ENCODE results near the gene CLEC16A. TPM values are rescaled to one million over a fixed set of nuclear protein-coding genes. Genes with fewer than 3 reads are reported as not detected.

Gene CLEC16A
- total and polyA plus RNA-seq, 4 donors = 14.3 to 44.4 (median 26.4) TPM

GRCh38 chr16:10990378-10990777, 46.0 kb downstream of the CLEC16A start:
- Histone ChIP-seq H3K27me3 (ENCODE audit: control insufficient read depth in 3 of 3, insufficient read depth in 3 of 3, low read length in 2 of 3) (no peaks in the 10 kb centered on the region), H3K36me3 (ENCODE audit: control insufficient read depth in 4 of 4, insufficient read depth in 4 of 4, low read length in 4 of 4) (peaks cover 0 to 27% (median 8%) of the 10 kb centered on the region in 4 donors), H3K27ac (ENCODE audit: low read depth in 1 of 2, low read length in 1 of 2) (no peak overlapping the region), H3K4me1 (ENCODE audit: control insufficient read depth in 5 of 5, insufficient read depth in 5 of 5, low read length in 5 of 5) (peaks cover 0 to 5% (median 0%) of the 10 kb centered on the region in 5 donors), H3K9ac (ENCODE audit: insufficient read depth in 1 of 2, low read length in 2 of 2) (no peak overlapping the region), H3K4me3 (no peak overlapping the region), H3K9me3 (ENCODE audit: control insufficient read depth in 4 of 4, insufficient read depth in 3 of 4, low read length in 3 of 4) (no peaks in the 10 kb centered on the region)
- 91 to 95% methylated on average over 5 of the region's 5 CpGs for WGBS, 2 donors
- ATAC-seq (ENCODE audit: insufficient read depth, low FRiP score) (no peak), DNase-seq (no peak)
- no peak for TF ChIP-seq CTCF (IDR thresholded peaks at IDR 0.05; ENCODE audit: control extremely low read depth, extremely low read depth)

DNA sequence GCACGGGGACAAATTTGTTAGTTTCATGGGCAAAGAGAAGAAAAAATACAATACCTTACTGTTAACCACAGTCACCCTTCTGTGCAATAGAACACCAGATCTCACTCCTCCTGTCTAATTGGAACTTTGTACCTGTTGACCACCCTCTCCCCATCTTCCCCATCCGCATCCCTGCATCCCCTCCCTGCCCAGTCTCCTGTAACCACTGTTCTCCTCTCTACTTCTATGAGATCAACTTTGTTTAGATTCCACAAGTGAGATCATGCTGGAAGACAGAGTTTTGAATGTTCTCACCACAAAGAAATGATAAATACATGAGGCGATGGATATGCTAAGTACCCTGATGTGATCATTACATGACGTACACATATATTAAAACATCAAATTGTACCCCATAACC, 47.7 kb downstream of the CLEC16A start:
- no peaks in the 10 kb centered on the region for H3K27me3 ChIP-seq (ENCODE audit: control insufficient read depth in 3 of 3, insufficient read depth in 3 of 3, low read length in 2 of 3)
- no peak overlapping the region for H3K9ac ChIP-seq (ENCODE audit: insufficient read depth in 1 of 2, low read length in 2 of 2)
- H3K4me1 ChIP-seq (ENCODE audit: control insufficient read depth in 5 of 5, insufficient read depth in 5 of 5, low read length in 5 of 5) = peaks cover 0 to 7% (median 0%) of the 10 kb centered on the region in 5 donors
- peaks cover 0 to 34% (median 9%) of the 10 kb centered on the region in 4 donors for H3K36me3 ChIP-seq (ENCODE audit: control insufficient read depth in 4 of 4, insufficient read depth in 4 of 4, low read length in 4 of 4)
- WGBS, 2 donors = 86 to 87% methylated on average over 4 of the region's 4 CpGs
- DNase-seq (no peak), ATAC-seq (ENCODE audit: insufficient read depth, low FRiP score) (no peak)
- H3K4me3 ChIP-seq = no peak overlapping the region
- no peak for TF ChIP-seq CTCF (IDR thresholded peaks at IDR 0.05; ENCODE audit: control extremely low read depth, extremely low read depth)
- H3K27ac ChIP-seq (ENCODE audit: low read depth in 1 of 2, low read length in 1 of 2) = no peak overlapping the region
- no peaks in the 10 kb centered on the region for H3K9me3 ChIP-seq (ENCODE audit: control insufficient read depth in 4 of 4, insufficient read depth in 3 of 4, low read length in 3 of 4)

DNA sequence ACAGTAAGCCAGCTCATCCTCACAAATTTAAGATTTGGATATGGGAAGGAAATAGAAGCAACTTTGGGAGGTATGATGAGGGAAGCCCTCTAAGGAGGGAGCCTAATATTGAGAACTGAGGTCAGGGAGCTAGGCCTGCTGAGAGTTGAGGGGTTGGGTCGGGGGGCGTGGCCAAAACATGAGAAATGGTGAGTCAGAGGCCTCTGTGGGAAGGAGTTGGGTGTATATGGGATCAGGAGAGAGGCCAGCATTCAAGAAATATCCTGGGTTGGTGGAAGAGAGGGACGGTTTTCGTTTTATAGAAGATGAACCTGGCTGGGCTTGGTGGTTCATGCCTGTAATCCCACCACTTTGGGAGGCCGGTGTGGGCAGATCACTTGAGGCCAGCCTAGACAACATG, 48.4 kb downstream of the CLEC16A start:
- H3K27ac ChIP-seq (ENCODE audit: low read depth in 1 of 2, low read length in 1 of 2) = no peak overlapping the region
- H3K9ac ChIP-seq (ENCODE audit: insufficient read depth in 1 of 2, low read length in 2 of 2) = no peak overlapping the region
- no peaks in the 10 kb centered on the region for H3K9me3 ChIP-seq (ENCODE audit: control insufficient read depth in 4 of 4, insufficient read depth in 3 of 4, low read length in 3 of 4)
- WGBS, 2 donors = 91 to 96% methylated on average over 5 of the region's 5 CpGs
- no peak for DNase-seq
- H3K4me1 ChIP-seq (ENCODE audit: control insufficient read depth in 5 of 5, insufficient read depth in 5 of 5, low read length in 5 of 5) = peaks cover 0 to 7% (median 0%) of the 10 kb centered on the region in 5 donors
- no peak for ATAC-seq (ENCODE audit: insufficient read depth, low FRiP score)
- H3K36me3 ChIP-seq (ENCODE audit: control insufficient read depth in 4 of 4, insufficient read depth in 4 of 4, low read length in 4 of 4) = peaks cover 0 to 32% (median 10%) of the 10 kb centered on the region in 4 donors
- no peak overlapping the region for H3K4me3 ChIP-seq
- TF ChIP-seq CTCF (IDR thresholded peaks at IDR 0.05; ENCODE audit: control extremely low read depth, extremely low read depth) = no peak
- no peaks in the 10 kb centered on the region for H3K27me3 ChIP-seq (ENCODE audit: control insufficient read depth in 3 of 3, insufficient read depth in 3 of 3, low read length in 2 of 3)

- 63 to 80% methylated on average over 6 of the region's 6 CpGs for WGBS, 2 donors
- H3K4me1 ChIP-seq (ENCODE audit: control insufficient read depth in 5 of 5, insufficient read depth in 5 of 5, low read length in 5 of 5) = peaks cover 0 to 5% (median 0%) of the 10 kb centered on the region in 5 donors
- no peak for DNase-seq
- no peaks in the 10 kb centered on the region for H3K9me3 ChIP-seq (ENCODE audit: control insufficient read depth in 4 of 4, insufficient read depth in 3 of 4, low read length in 3 of 4)
- no peak overlapping the region for H3K4me3 ChIP-seq
- H3K27ac ChIP-seq (ENCODE audit: low read depth in 1 of 2, low read length in 1 of 2) = no peak overlapping the region
- no peak for TF ChIP-seq CTCF (IDR thresholded peaks at IDR 0.05; ENCODE audit: control extremely low read depth, extremely low read depth)
- no peak overlapping the region for H3K9ac ChIP-seq (ENCODE audit: insufficient read depth in 1 of 2, low read length in 2 of 2)
- H3K27me3 ChIP-seq (ENCODE audit: control insufficient read depth in 3 of 3, insufficient read depth in 3 of 3, low read length in 2 of 3) = no peaks in the 10 kb centered on the region
- no peak for ATAC-seq (ENCODE audit: insufficient read depth, low FRiP score)
- H3K36me3 ChIP-seq (ENCODE audit: control insufficient read depth in 4 of 4, insufficient read depth in 4 of 4, low read length in 4 of 4) = peaks cover 0 to 36% (median 10%) of the 10 kb centered on the region in 4 donors
Observed at GRCh38 chr16:10993649-10994048, 49.3 kb downstream of the CLEC16A start.

Data from lung (tissue), 12 donors.